Measurements from ENCODE around the gene FSD1.

- TF ChIP-seq EZH2 (IDR thresholded peaks at IDR 0.05; ENCODE audit: borderline replicate concordance, insufficient read depth, low read length, poor library complexity, severe bottlenecking) (no peak), CTCF (IDR thresholded peaks at IDR 0.05; ENCODE audit: poor library complexity, severe bottlenecking) (no peak), POLR2AphosphoS5 (IDR thresholded peaks at IDR 0.05) (no peak), REST (IDR thresholded peaks at IDR 0.05; ENCODE audit: borderline replicate concordance) (no peak), RAD21 (conservative IDR thresholded peaks at IDR 0.05) (no peak), EP300 (conservative IDR thresholded peaks at IDR 0.05; ENCODE audit: poor library complexity, severe bottlenecking) (no peak), TAF1 (IDR thresholded peaks at IDR 0.05; ENCODE audit: low read depth) (no peak), SMC3 (conservative IDR thresholded peaks at IDR 0.05; ENCODE audit: poor library complexity) (no peak), MXI1 (conservative IDR thresholded peaks at IDR 0.05; ENCODE audit: poor library complexity, severe bottlenecking) (no peak)
Measured at GRCh38 chr19:4318460-4318859, 14.1 kb downstream of the FSD1 start.
